ENCODE results near the gene CTNNA1. TPM values are rescaled to one million over a fixed set of nuclear protein-coding genes. Genes with fewer than 3 reads are reported as not detected.
A peak's percentile ranks its signal among the peaks of the same experiment; 100 is the strongest.

Gene CTNNA1
- total RNA-seq, 4 donors from 2014 or later: 223 to 304 (median 263) TPM

DNA sequence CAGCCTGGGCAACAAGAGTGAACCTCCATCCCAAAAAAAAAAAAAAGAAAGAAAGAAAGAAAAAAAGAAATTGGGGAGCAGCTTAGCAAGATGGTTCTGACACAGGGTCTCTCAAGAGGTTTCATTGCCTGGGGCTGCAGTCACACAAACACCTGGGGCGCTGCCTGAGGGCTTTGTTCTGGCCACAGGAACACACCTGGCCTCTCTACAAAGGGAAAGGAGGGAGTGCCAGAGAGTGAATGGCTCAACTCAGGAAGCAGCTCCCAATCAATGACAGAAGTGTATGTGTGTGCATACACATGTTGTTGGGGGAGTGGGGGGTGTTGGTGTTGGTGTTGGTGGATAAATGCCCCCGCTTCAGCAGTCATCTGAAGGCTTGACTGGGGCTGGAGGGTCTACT, 32.4 kb upstream of the CTNNA1 start:
- H3K4me3 ChIP-seq (ENCODE audit: low read depth, poor library complexity, severe bottlenecking): no peak overlapping the region
- TF ChIP-seq CTCF (IDR thresholded peaks at IDR 0.05) (no peak), POLR2A (IDR thresholded peaks at IDR 0.05) (no peak)
- WGBS, 2 donors: 83 to 95% methylated on average over 2 of the region's 2 CpGs
- no peak for DNase-seq (ENCODE audit: low spot score in 2 of 2)
- intact Hi-C loops (cut with DNase I; ENCODE audit: low total_unique reads): no loop called here

- no peak overlapping the region for H3K4me3 ChIP-seq (ENCODE audit: low read depth, poor library complexity, severe bottlenecking)
- TF ChIP-seq POLR2A (IDR thresholded peaks at IDR 0.05) (no peak), CTCF (IDR thresholded peaks at IDR 0.05) (no peak)
- no peak for DNase-seq (ENCODE audit: low spot score in 2 of 2)
- 85 to 89% methylated on average over 5 of the region's 5 CpGs for WGBS, 2 donors
- intact Hi-C loops (cut with DNase I; ENCODE audit: low total_unique reads): no loop called here
Measured at GRCh38 chr5:138721979-138722378, 31.2 kb upstream of the CTNNA1 start.

DNA sequence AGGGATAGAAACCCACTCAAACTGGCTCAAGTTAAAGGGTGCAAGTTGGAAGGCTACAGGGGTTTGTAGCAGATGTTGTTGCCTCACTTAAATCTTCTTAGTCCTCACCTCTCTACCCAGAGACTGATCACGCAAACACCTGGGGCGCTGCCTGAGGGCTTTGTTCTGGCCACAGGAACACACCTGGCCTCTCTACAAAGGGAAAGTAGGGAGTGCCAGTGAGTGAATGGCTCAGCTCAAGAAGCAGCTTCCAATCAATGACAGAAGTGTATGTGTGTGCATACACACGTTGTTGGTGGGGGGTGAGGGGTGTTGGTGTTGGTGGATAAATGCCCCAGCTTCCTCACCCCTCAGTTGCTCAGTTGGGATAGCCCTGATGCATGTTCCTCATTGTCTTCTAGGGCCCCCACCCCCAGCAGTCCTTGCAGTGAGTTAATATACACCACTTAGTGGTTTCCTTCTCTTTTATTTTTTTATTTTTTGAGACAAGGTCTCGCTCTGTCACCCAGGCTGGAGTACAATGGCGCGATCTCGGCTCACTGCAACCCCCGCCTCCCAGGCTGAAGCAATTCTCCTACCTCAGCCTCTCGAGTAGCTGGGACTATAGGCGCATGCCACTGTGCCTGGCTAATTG, 30.6 kb upstream of the CTNNA1 start:
- no peak for TF ChIP-seq CTCF (IDR thresholded peaks at IDR 0.05)
- TF ChIP-seq POLR2A (IDR thresholded peaks at IDR 0.05): no peak
- 82 to 83% methylated on average over 10 of the region's 10 CpGs for WGBS, 2 donors

DNA sequence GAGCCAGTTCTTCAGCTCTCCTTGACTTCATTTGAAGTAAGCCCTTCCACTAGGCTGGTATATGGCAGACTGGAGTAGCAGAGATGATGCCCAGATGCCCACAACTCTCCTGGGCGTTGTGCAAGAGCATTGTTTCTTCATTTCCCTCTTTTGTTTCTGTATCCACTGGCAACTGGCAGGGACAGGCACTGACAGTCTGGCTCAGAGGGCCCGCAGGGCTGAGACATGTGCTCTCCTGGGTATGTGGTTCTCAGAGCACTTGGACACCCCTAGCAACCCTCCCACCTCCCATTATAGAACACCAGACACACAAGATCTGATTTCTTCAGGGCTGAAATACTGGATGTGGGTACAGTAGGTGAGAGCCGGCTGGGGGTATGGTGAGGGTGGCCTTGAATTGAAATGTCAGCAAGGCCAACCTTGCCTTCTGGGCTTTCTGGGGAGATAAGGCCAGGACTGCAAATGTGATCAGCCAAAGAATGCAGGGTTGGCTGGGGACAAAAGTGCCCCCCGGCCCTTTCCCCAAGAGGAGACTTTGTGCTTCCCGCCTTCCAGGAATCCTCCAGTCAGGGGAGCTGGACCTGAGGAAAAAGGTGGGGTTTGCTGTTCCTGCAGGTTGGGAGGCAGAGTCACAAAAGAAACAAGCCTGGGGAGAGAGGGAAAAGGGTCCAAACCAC, 28.6 kb upstream of the CTNNA1 start:
- no peak overlapping the region for H3K4me3 ChIP-seq (ENCODE audit: low read depth, poor library complexity, severe bottlenecking)
- 29 to 38% methylated on average over 5 of the region's 5 CpGs for WGBS, 2 donors
- peak in 1 of 2 donors; percentile 44 for DNase-seq (ENCODE audit: low spot score in 2 of 2)
- intact Hi-C loops (cut with DNase I; ENCODE audit: low total_unique reads): no loop called here
- TF ChIP-seq CTCF (IDR thresholded peaks at IDR 0.05): no peak
- TF ChIP-seq POLR2A (IDR thresholded peaks at IDR 0.05): no peak

More for the DNA sequence above, 30.6 kb upstream of the CTNNA1 start:
- DNase-seq (ENCODE audit: low spot score in 2 of 2): no peak
- intact Hi-C loops (cut with DNase I; ENCODE audit: low total_unique reads): no loop called here
- no peak overlapping the region for H3K4me3 ChIP-seq (ENCODE audit: low read depth, poor library complexity, severe bottlenecking)

DNA sequence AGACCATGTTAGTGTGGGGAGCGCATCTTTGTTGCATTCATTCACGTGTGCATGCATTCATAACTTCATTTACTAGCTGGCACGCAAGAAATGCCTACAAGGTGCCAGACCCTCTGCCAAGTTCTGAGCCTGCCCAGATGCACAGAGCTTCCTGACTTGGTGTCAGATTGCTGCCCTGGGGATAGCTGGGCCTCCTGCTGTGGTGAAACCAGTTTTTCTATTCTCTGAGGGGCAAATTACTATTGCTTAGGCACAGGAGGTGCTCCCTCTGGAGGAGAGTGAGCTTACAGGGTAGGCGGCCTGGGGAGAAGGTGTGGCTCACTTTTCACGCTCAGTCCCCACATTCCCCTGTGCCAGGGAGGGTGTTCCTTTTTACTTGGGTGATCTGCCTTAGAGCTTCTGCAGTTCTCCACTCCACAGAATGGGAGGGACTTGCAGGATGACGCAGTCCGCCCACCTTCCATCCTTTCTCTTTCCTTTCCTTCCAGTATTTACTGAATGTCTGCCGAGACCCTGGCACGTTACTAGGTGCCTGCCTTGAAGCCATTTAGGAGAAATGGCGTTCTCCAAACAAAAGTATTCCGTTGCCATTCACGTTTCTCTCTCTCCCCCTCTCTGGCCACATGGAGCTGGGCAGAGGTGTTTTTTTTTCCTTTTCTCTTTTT, 27.9 kb upstream of the CTNNA1 start:
- no peak overlapping the region for H3K4me3 ChIP-seq (ENCODE audit: low read depth, poor library complexity, severe bottlenecking)
- TF ChIP-seq CTCF (IDR thresholded peaks at IDR 0.05) (no peak), POLR2A (IDR thresholded peaks at IDR 0.05) (no peak)
- intact Hi-C loops (cut with DNase I; ENCODE audit: low total_unique reads): no loop called here
- DNase-seq (ENCODE audit: low spot score in 2 of 2): peak; percentile 76 to 88
- 42 to 45% methylated on average over 12 of the region's 12 CpGs for WGBS, 2 donors

All from lower leg skin (tissue), 4 donors.